NCI-H226 (cell line): Measurements from ENCODE around the gene PCBP3.

Experiments used
- DNase-seq: peaks from one replicate; pipeline ENCODE4 v3.0.0-alpha.2; 2015

The PCBP3 gene

GRCh38 chr21:45919593-45919992 lies 276.1 kb downstream of the PCBP3 start:
- no peak for DNase-seq

GRCh38 chr21:45920824-45921600 lies 277.5 kb downstream of the PCBP3 start:
- no peak for DNase-seq

- no peak for DNase-seq
Observed at GRCh38 chr21:45921917-45922316, 278.4 kb downstream of the PCBP3 start.

- DNase-seq, result no peak
Observed at GRCh38 chr21:45922648-45923047, 279.1 kb downstream of the PCBP3 start.

GRCh38 chr21:45923146-45923545 lies 279.6 kb downstream of the PCBP3 start:
- DNase-seq, result peak; percentile 47

GRCh38 chr21:45926281-45926680 lies 282.8 kb downstream of the PCBP3 start:
- no peak for DNase-seq

- no peak for DNase-seq
Observed at GRCh38 chr21:45927032-45927431, 283.5 kb downstream of the PCBP3 start.

- DNase-seq, result no peak
Observed at GRCh38 chr21:45927851-45928850, 284.6 kb downstream of the PCBP3 start.

- DNase-seq, result no peak
Observed at GRCh38 chr21:45929449-45929848, 285.9 kb downstream of the PCBP3 start.

- DNase-seq, result no peak
Observed at GRCh38 chr21:45930231-45930760, 286.8 kb downstream of the PCBP3 start.

- DNase-seq, result no peak
Observed at GRCh38 chr21:45930792-45931191, 287.3 kb downstream of the PCBP3 start.

- no peak for DNase-seq
Observed at GRCh38 chr21:45931397-45931969, 288.0 kb downstream of the PCBP3 start.

- no peak for DNase-seq
Observed at GRCh38 chr21:45932922-45933502, 289.5 kb downstream of the PCBP3 start.

- no peak for DNase-seq
Observed at GRCh38 chr21:45934085-45934484, 290.6 kb downstream of the PCBP3 start.

GRCh38 chr21:45934554-45934953 lies 291.0 kb downstream of the PCBP3 start:
- no peak for DNase-seq

GRCh38 chr21:45935628-45936027 lies 292.1 kb downstream of the PCBP3 start:
- no peak for DNase-seq

- no peak for DNase-seq
Observed at GRCh38 chr21:45937721-45938452, 294.4 kb downstream of the PCBP3 start.

- no peak for DNase-seq
Observed at GRCh38 chr21:45938453-45938755, 294.9 kb downstream of the PCBP3 start.

- no peak for DNase-seq
Observed at GRCh38 chr21:45938811-45939520, 295.4 kb downstream of the PCBP3 start.

- no peak for DNase-seq
Observed at GRCh38 chr21:45939521-45940045, 296.1 kb downstream of the PCBP3 start.

GRCh38 chr21:45940091-45940490 lies 296.6 kb downstream of the PCBP3 start:
- DNase-seq, result no peak
